Ectodermal cell (in vitro differentiated cells): ENCODE measurements around the gene SPPL3.

Source experiments
- H3K27ac ChIP-seq: 2 replicates; pipeline ENCODE4 v1.7.0; 2013; ENCODE audit warnings: mild to moderate bottlenecking, low read depth, low read length; ENCODE audit not compliant: insufficient read depth, poor library complexity, severe bottlenecking
- H3K27me3 ChIP-seq: 2 replicates; pipeline ENCODE4 v1.7.0; 2013; ENCODE audit warnings: mild to moderate bottlenecking, low read length; ENCODE audit not compliant: insufficient read depth, control insufficient read depth, poor library complexity, severe bottlenecking
- H3K36me3 ChIP-seq: one replicate; pipeline ENCODE4 v1.7.0; 2013; ENCODE audit warnings: low read length; ENCODE audit not compliant: control insufficient read depth, insufficient read depth
- H3K4me1 ChIP-seq: one replicate; pipeline ENCODE4 v1.7.0; 2013; ENCODE audit warnings: low read length; ENCODE audit not compliant: control insufficient read depth, insufficient read depth
- H3K4me3 ChIP-seq: 2 replicates; pipeline ENCODE4 v1.7.0; 2013; ENCODE audit warnings: low read depth, low read length, control low read depth; ENCODE audit not compliant: insufficient read depth
- H3K9me3 ChIP-seq: 2 replicates; pipeline ENCODE4 v1.7.0; 2013; ENCODE audit warnings: mild to moderate bottlenecking, low read length, moderate library complexity; ENCODE audit not compliant: control insufficient read depth
- WGBS, 2 experiments: methylation state at CpG; one replicate each; pipeline ENCODE4 v1.1.7; 2013; ENCODE audit warnings: missing lambda C conversion rate in 2 of 2; 5-methylcytosine and 5-hydroxymethylcytosine counted together

The SPPL3 gene

GRCh38 chr12:120822832-120823503 is 81.2 kb downstream of the SPPL3 start:
- 18 to 28% methylated on average over 7 to 9 of the region's 9 CpGs for WGBS, 2 experiments
- Histone ChIP-seq H3K36me3 (no peaks in the 10 kb centered on the region), H3K4me1 (peaks cover 18% of the 10 kb centered on the region), H3K27me3 (no peaks in the 10 kb centered on the region), H3K4me3 (no peak overlapping the region), H3K27ac (no peak overlapping the region), H3K9me3 (no peaks in the 10 kb centered on the region)

- Histone ChIP-seq H3K4me1 (peaks cover 19% of the 10 kb centered on the region), H3K27me3 (no peaks in the 10 kb centered on the region), H3K27ac (no peak overlapping the region), H3K4me3 (no peak overlapping the region), H3K36me3 (no peaks in the 10 kb centered on the region), H3K9me3 (no peaks in the 10 kb centered on the region)
- WGBS, 2 experiments, result 96 to 100% methylated on average over 1 of the region's 2 CpGs
Measured at GRCh38 chr12:120821878-120822277, 82.3 kb downstream of the SPPL3 start.

- H3K36me3 ChIP-seq, result no peaks in the 10 kb centered on the region
- H3K4me3 ChIP-seq, result no peak overlapping the region
- 80 to 81% methylated on average over 7 of the region's 7 CpGs for WGBS, 2 experiments
- H3K4me1 ChIP-seq, result peaks cover 19% of the 10 kb centered on the region
- no peaks in the 10 kb centered on the region for H3K27me3 ChIP-seq
- H3K9me3 ChIP-seq, result no peaks in the 10 kb centered on the region
- no peak overlapping the region for H3K27ac ChIP-seq
Measured at GRCh38 chr12:120820884-120821510, 83.2 kb downstream of the SPPL3 start.

GRCh38 chr12:120818416-120818815 is 85.7 kb downstream of the SPPL3 start:
- 74 to 90% methylated on average over 1 of the region's 2 CpGs for WGBS, 2 experiments
- Histone ChIP-seq H3K27me3 (no peaks in the 10 kb centered on the region), H3K36me3 (no peaks in the 10 kb centered on the region), H3K4me3 (no peak overlapping the region), H3K9me3 (no peaks in the 10 kb centered on the region), H3K27ac (peak overlapping the region; percentile 47), H3K4me1 (peaks cover 16% of the 10 kb centered on the region)

- Histone ChIP-seq H3K4me3 (no peak overlapping the region), H3K27ac (peak overlapping the region; percentile 64), H3K9me3 (no peaks in the 10 kb centered on the region), H3K27me3 (no peaks in the 10 kb centered on the region), H3K4me1 (peaks cover 12% of the 10 kb centered on the region), H3K36me3 (no peaks in the 10 kb centered on the region)
- 75 to 92% methylated on average over 5 to 6 of the region's 6 CpGs for WGBS, 2 experiments
Measured at GRCh38 chr12:120817559-120818330, 86.4 kb downstream of the SPPL3 start.

- 82 to 95% methylated on average over 1 of the region's 2 CpGs for WGBS, 2 experiments
- no peak overlapping the region for H3K27ac ChIP-seq
- H3K4me3 ChIP-seq, result no peak overlapping the region
- no peaks in the 10 kb centered on the region for H3K36me3 ChIP-seq
- no peaks in the 10 kb centered on the region for H3K9me3 ChIP-seq
- H3K4me1 ChIP-seq, result peaks cover 12% of the 10 kb centered on the region
- H3K27me3 ChIP-seq, result no peaks in the 10 kb centered on the region
Measured at GRCh38 chr12:120816363-120816762, 87.8 kb downstream of the SPPL3 start.

- Histone ChIP-seq H3K36me3 (no peaks in the 10 kb centered on the region), H3K27ac (no peak overlapping the region), H3K4me1 (peaks cover 12% of the 10 kb centered on the region), H3K4me3 (no peak overlapping the region), H3K27me3 (no peaks in the 10 kb centered on the region), H3K9me3 (no peaks in the 10 kb centered on the region)
- 100% methylated on average over 1 of the region's 1 CpG; no CpG with 5 or more reads in 1 of the 2 experiments for WGBS, 2 experiments
Measured at GRCh38 chr12:120814903-120815429, 89.2 kb downstream of the SPPL3 start.

GRCh38 chr12:120814203-120814902 is 89.8 kb downstream of the SPPL3 start:
- Histone ChIP-seq H3K4me1 (peaks cover 12% of the 10 kb centered on the region), H3K36me3 (no peaks in the 10 kb centered on the region), H3K9me3 (no peaks in the 10 kb centered on the region), H3K27ac (no peak overlapping the region), H3K4me3 (no peak overlapping the region), H3K27me3 (no peaks in the 10 kb centered on the region)
- 97 to 98% methylated on average over 2 of the region's 2 CpGs for WGBS, 2 experiments

GRCh38 chr12:120813588-120814153 is 90.5 kb downstream of the SPPL3 start:
- peaks cover 12% of the 10 kb centered on the region for H3K4me1 ChIP-seq
- H3K27me3 ChIP-seq, result no peaks in the 10 kb centered on the region
- WGBS, 2 experiments, result 70 to 100% methylated on average over 2 of the region's 2 CpGs
- no peaks in the 10 kb centered on the region for H3K36me3 ChIP-seq
- H3K4me3 ChIP-seq, result no peak overlapping the region
- no peaks in the 10 kb centered on the region for H3K9me3 ChIP-seq
- no peak overlapping the region for H3K27ac ChIP-seq
